Measurements from ENCODE around the gene TRAPPC2L. TPM values are rescaled to one million over a fixed set of nuclear protein-coding genes. Genes with fewer than 3 reads are reported as not detected.

The TRAPPC2L gene
- total RNA-seq, 1 donor from 2014 or later = 50.1 TPM

DNA sequence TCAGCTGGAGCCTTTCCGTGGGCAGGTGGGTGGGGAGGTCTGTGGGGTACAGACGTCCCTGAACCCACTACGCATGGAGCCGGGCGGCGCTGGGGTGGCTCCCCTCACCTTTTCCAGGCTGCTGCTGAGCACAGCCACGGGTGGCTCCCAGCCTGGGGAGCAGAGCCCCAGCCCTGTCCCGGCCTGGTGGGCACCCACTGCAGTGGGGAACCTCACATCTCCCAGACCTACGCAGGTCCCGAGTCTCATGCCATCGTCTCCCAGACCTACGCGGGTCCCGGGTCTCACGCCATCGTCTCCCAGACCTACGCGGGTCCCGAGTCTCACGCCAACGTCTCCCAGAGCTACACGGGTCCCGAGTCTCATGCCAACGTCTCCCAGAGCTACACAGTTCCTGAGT, 28.2 kb upstream of the TRAPPC2L start:
- no peak for DNase-seq (ENCODE audit: low read depth)
- TF ChIP-seq, protein P1, sequence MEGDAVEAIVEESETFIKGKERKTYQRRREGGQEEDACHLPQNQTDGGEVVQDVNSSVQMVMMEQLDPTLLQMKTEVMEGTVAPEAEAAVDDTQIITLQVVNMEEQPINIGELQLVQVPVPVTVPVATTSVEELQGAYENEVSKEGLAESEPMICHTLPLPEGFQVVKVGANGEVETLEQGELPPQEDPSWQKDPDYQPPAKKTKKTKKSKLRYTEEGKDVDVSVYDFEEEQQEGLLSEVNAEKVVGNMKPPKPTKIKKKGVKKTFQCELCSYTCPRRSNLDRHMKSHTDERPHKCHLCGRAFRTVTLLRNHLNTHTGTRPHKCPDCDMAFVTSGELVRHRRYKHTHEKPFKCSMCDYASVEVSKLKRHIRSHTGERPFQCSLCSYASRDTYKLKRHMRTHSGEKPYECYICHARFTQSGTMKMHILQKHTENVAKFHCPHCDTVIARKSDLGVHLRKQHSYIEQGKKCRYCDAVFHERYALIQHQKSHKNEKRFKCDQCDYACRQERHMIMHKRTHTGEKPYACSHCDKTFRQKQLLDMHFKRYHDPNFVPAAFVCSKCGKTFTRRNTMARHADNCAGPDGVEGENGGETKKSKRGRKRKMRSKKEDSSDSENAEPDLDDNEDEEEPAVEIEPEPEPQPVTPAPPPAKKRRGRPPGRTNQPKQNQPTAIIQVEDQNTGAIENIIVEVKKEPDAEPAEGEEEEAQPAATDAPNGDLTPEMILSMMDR (IDR thresholded peaks at IDR 0.05; ENCODE audit: insufficient read depth, low read length, poor library complexity, severe bottlenecking) = no peak
- Histone ChIP-seq H3K36me3 (ENCODE audit: control insufficient read depth, insufficient read depth, low read length) (no peaks in the 10 kb centered on the region), H3K27me3 (ENCODE audit: control insufficient read depth, insufficient read depth, low read length) (no peaks in the 10 kb centered on the region), H3K4me3 (ENCODE audit: low read depth, low read length) (no peak overlapping the region)

DNA sequence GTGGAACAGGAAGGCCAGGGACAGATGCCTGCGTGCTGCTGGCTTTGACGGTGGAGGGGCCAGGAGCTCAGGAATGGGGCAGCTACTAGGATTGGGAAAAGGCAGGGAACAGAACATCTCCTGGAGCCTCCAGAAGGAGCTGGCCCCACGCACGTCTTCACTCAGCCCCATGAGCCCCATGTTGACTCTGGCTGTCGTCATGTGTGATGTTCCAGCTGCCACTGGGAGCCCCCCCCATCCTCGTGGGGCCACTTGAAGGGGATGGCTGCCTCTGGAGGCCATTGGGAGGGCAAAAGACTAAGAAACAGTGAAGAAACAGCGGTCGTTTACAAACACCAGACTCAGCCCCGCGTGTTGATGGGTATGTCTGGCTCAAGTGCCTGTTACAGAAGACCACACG, 26.7 kb upstream of the TRAPPC2L start:
- DNase-seq (ENCODE audit: low read depth) = no peak
- H3K27me3 ChIP-seq (ENCODE audit: control insufficient read depth, insufficient read depth, low read length) = no peaks in the 10 kb centered on the region
- no peak overlapping the region for H3K4me3 ChIP-seq (ENCODE audit: low read depth, low read length)
- TF ChIP-seq, protein P1 (IDR thresholded peaks at IDR 0.05; ENCODE audit: insufficient read depth, low read length, poor library complexity, severe bottlenecking) = no peak
- no peaks in the 10 kb centered on the region for H3K36me3 ChIP-seq (ENCODE audit: control insufficient read depth, insufficient read depth, low read length)

DNA sequence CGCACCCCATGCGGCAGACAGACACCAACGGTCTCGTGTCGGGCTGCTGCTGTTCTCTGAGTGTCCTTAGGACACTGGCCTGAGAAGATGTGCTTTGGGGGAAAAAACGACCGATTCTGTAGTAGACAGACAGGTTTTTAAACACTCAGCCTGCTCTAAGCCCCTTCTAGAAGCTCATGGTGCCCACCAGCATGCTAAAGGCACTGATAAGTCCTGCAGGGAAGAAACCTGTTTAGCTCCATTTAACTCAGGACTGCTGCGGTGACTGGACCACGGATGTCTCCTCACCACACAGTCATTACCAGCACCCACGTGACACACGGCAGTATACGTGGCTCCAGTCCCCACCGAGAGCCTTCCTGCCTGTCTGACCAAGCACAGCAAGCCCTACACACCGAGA, 26.1 kb upstream of the TRAPPC2L start:
- TF ChIP-seq, protein P1 (IDR thresholded peaks at IDR 0.05; ENCODE audit: insufficient read depth, low read length, poor library complexity, severe bottlenecking) = no peak
- no peaks in the 10 kb centered on the region for H3K27me3 ChIP-seq (ENCODE audit: control insufficient read depth, insufficient read depth, low read length)
- no peak for DNase-seq (ENCODE audit: low read depth)
- no peak overlapping the region for H3K4me3 ChIP-seq (ENCODE audit: low read depth, low read length)
- no peaks in the 10 kb centered on the region for H3K36me3 ChIP-seq (ENCODE audit: control insufficient read depth, insufficient read depth, low read length)

DNA sequence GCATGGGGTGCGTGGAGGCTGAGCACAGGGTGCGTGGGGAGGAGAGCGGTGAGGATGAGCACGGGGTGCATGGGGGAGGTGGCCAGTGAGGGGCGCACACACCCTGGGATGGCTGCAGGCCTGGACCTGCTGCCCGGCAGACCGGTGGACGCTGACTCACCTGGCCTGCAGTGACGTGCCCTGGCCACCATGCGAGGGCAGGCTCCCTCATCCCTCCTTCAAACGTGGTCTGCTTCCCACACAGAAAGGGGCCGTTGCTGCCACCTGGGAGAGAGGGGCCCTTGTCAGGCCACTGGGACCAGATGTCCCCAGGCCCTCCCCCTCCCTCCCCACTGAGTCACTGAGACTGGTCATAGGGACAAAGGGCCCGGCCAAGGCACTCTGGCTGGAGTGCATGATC, 25.1 kb upstream of the TRAPPC2L start:
- DNase-seq (ENCODE audit: low read depth) = no peak
- TF ChIP-seq, protein P1 (IDR thresholded peaks at IDR 0.05; ENCODE audit: insufficient read depth, low read length, poor library complexity, severe bottlenecking) = no peak
- Histone ChIP-seq H3K36me3 (ENCODE audit: control insufficient read depth, insufficient read depth, low read length) (no peaks in the 10 kb centered on the region), H3K4me3 (ENCODE audit: low read depth, low read length) (no peak overlapping the region), H3K27me3 (ENCODE audit: control insufficient read depth, insufficient read depth, low read length) (no peaks in the 10 kb centered on the region)

DNA sequence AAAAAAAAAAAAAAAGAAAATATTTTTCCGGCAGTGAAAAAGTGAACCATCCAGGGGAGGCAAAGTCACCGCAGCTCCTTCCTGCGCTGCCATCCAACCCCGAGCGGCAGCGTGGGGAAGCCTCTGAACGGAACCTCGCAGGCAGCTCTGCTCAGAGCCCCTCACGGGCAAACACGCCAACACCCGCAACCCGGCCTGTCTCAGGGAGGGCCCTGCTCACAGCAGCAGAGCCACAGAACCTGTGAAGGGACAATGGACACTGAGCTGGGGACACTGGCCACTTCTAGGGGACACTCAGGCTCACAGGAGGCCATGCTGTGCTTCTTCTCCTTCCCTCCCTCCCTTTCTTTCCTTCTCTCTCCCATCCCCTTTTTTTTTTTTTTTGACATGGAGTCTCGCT, 23.8 kb upstream of the TRAPPC2L start:
- no peak for DNase-seq (ENCODE audit: low read depth)
- H3K36me3 ChIP-seq (ENCODE audit: control insufficient read depth, insufficient read depth, low read length) = no peaks in the 10 kb centered on the region
- TF ChIP-seq, protein P1 (IDR thresholded peaks at IDR 0.05; ENCODE audit: insufficient read depth, low read length, poor library complexity, severe bottlenecking) = no peak
- H3K4me3 ChIP-seq (ENCODE audit: low read depth, low read length) = no peak overlapping the region
- no peaks in the 10 kb centered on the region for H3K27me3 ChIP-seq (ENCODE audit: control insufficient read depth, insufficient read depth, low read length)

DNA sequence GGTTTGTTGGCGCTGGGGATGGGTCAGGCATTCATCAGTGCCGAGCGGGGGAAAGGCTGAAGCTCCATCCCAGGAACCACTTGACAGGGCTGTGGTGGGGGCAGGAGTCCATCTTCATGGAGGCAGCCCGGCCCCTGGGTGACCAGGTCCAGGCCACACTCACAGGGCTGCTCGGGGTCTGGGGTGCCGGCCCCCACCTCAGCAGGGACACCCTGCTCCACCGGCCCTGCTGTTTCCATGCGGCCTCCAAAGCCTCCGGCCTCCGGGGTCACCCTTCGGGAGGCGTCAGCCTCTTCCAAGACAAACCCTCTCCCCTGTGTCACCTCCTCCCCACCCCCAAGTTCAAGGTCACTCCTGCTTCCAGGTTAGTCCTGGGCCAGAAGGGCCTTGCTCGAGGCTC, 22.3 kb upstream of the TRAPPC2L start:
- TF ChIP-seq, protein P1 (IDR thresholded peaks at IDR 0.05; ENCODE audit: insufficient read depth, low read length, poor library complexity, severe bottlenecking) = no peak
- no peak overlapping the region for H3K4me3 ChIP-seq (ENCODE audit: low read depth, low read length)
- DNase-seq (ENCODE audit: low read depth) = no peak
- H3K27me3 ChIP-seq (ENCODE audit: control insufficient read depth, insufficient read depth, low read length) = no peaks in the 10 kb centered on the region
- no peaks in the 10 kb centered on the region for H3K36me3 ChIP-seq (ENCODE audit: control insufficient read depth, insufficient read depth, low read length)

All from kidney epithelial cell (primary cell).